ENCODE data around the gene SMYD3. TPM values are rescaled to one million over a fixed set of nuclear protein-coding genes. Genes with fewer than 3 reads are reported as not detected.

The SMYD3 gene
- total RNA-seq, 4 donors from 2014 or later, result 33.7 to 105 (median 51.4) TPM

GRCh38 chr1:245871191-245871590, 635.9 kb downstream of the SMYD3 start:
- intact Hi-C loops (cut with DNase I), result no loop called here
- 80 to 91% methylated on average over 2 of the region's 2 CpGs for WGBS, 2 donors
- no peak overlapping the region for H3K27ac ChIP-seq

GRCh38 chr1:245870698-245871097, 636.4 kb downstream of the SMYD3 start:
- Histone ChIP-seq H3K9me3 (no peaks in the 10 kb centered on the region), H3K4me3 (replicated peaks in 1 of 3) (no peak overlapping the region), H3K27ac (no peak overlapping the region), H3K36me3 (no peaks in the 10 kb centered on the region), H3K27me3 (no peaks in the 10 kb centered on the region), H3K4me1 (peaks cover 12 to 16% of the 10 kb centered on the region in 2 donors)
- WGBS, 2 donors, result 91 to 92% methylated on average over 6 of the region's 6 CpGs
- DNase-seq, result no peak
- intact Hi-C loops (cut with DNase I), result no loop called here
- TF ChIP-seq CTCF (IDR thresholded peaks at IDR 0.05) (no peak), POLR2A (IDR thresholded peaks at IDR 0.05) (no peak)

More at GRCh38 chr1:245871191-245871590, 635.9 kb downstream of the SMYD3 start:
- Histone ChIP-seq H3K36me3 (no peaks in the 10 kb centered on the region), H3K9me3 (no peaks in the 10 kb centered on the region), H3K4me1 (peaks cover 12 to 16% of the 10 kb centered on the region in 2 donors), H3K4me3 (replicated peaks in 1 of 3) (no peak overlapping the region), H3K27me3 (no peaks in the 10 kb centered on the region)
- DNase-seq, result no peak
- no peak for TF ChIP-seq CTCF (IDR thresholded peaks at IDR 0.05)
- no peak for TF ChIP-seq POLR2A (IDR thresholded peaks at IDR 0.05)

GRCh38 chr1:245869847-245870246, 637.2 kb downstream of the SMYD3 start:
- no peak for TF ChIP-seq POLR2A (IDR thresholded peaks at IDR 0.05)
- TF ChIP-seq CTCF (IDR thresholded peaks at IDR 0.05), result no peak
- Histone ChIP-seq H3K4me3 (replicated peaks in 1 of 3) (no peak overlapping the region), H3K27me3 (no peaks in the 10 kb centered on the region), H3K27ac (no peak overlapping the region), H3K36me3 (no peaks in the 10 kb centered on the region), H3K9me3 (no peaks in the 10 kb centered on the region), H3K4me1 (peaks cover 9 to 13% of the 10 kb centered on the region in 2 donors)
- WGBS, 2 donors, result 80 to 84% methylated on average over 7 of the region's 7 CpGs
- intact Hi-C loops (cut with DNase I), result no loop called here
- DNase-seq, result no peak

GRCh38 chr1:245867738-245868137, 639.3 kb downstream of the SMYD3 start:
- WGBS, 2 donors, result 58 to 69% methylated on average over 5 of the region's 5 CpGs
- no peaks in the 10 kb centered on the region for H3K36me3 ChIP-seq
- no peaks in the 10 kb centered on the region for H3K9me3 ChIP-seq
- no peak for DNase-seq
- H3K27me3 ChIP-seq, result no peaks in the 10 kb centered on the region
- no peak for TF ChIP-seq CTCF (IDR thresholded peaks at IDR 0.05)
- TF ChIP-seq POLR2A (IDR thresholded peaks at IDR 0.05), result no peak
- H3K27ac ChIP-seq, result no peak overlapping the region
- intact Hi-C loops (cut with DNase I), result no loop called here
- no peak overlapping the region for H3K4me3 ChIP-seq (replicated peaks in 1 of 3)
- peaks cover 4 to 9% of the 10 kb centered on the region in 2 donors for H3K4me1 ChIP-seq

- WGBS, 2 donors, result 96 to 100% methylated on average over 3 of the region's 3 CpGs
- peaks cover 4 to 9% of the 10 kb centered on the region in 2 donors for H3K4me1 ChIP-seq
- no peaks in the 10 kb centered on the region for H3K9me3 ChIP-seq
- H3K27ac ChIP-seq, result no peak overlapping the region
- no peaks in the 10 kb centered on the region for H3K36me3 ChIP-seq
- H3K4me3 ChIP-seq (replicated peaks in 1 of 3), result no peak overlapping the region
- no peak for DNase-seq
- intact Hi-C loops (cut with DNase I), result no loop called here
- no peaks in the 10 kb centered on the region for H3K27me3 ChIP-seq
- no peak for TF ChIP-seq CTCF (IDR thresholded peaks at IDR 0.05)
- no peak for TF ChIP-seq POLR2A (IDR thresholded peaks at IDR 0.05)
Observed at GRCh38 chr1:245864872-245865271, 642.2 kb downstream of the SMYD3 start.
